MM.1S (cell line): ENCODE results near the gene ZNF473.

ENCODE experiments used
- DNase-seq: peaks from one replicate; pipeline ENCODE4 v3.0.0-alpha.2; 2015
- H2AFZ ChIP-seq: fragments of 300-600 bp; sonication (generic); 2 replicates; pipeline ENCODE4 v1.6.0; 2016; ENCODE audit warnings: antibody characterized with exemption, low read length
- H3F3A ChIP-seq: fragments of 300-600 bp; sonication (generic); 2 replicates; pipeline ENCODE4 v1.6.1; 2016; ENCODE audit warnings: mild to moderate bottlenecking, antibody characterized with exemption, low read length, moderate library complexity, mixed read lengths; ENCODE audit not compliant: insufficient read depth
- H3K27ac ChIP-seq: fragments of 300-600 bp; sonication (generic); 2 replicates; pipeline ENCODE4 v1.5.1; 2016; ENCODE audit warnings: mild to moderate bottlenecking, low read length
- H3K27me3 ChIP-seq: fragments of 300-600 bp; sonication (generic); replicated peaks from 2 replicates; pipeline ENCODE4 v1.6.0; 2016; ENCODE audit warnings: low read length; ENCODE audit not compliant: insufficient read depth
- H3K36me3 ChIP-seq: fragments of 300-600 bp; sonication (generic); replicated peaks from 2 replicates; pipeline ENCODE4 v1.6.1; 2016; ENCODE audit warnings: mild to moderate bottlenecking, low read length, mixed read lengths; ENCODE audit not compliant: insufficient read depth
- H3K4me1 ChIP-seq: fragments of 300-600 bp; sonication (generic); 2 replicates; pipeline ENCODE4 v1.6.1; 2016; ENCODE audit warnings: low read length, mixed read lengths
- H3K4me2 ChIP-seq: fragments of 300-600 bp; sonication (generic); 2 replicates; pipeline ENCODE4 v1.6.0; 2016; ENCODE audit warnings: low read depth, low read length
- H3K4me3 ChIP-seq: fragments of 300-600 bp; sonication (generic); 2 replicates; pipeline ENCODE4 v1.5.1; 2016; ENCODE audit warnings: low read length, mixed read lengths
- H3K79me2 ChIP-seq: fragments of 300-600 bp; sonication (generic); 2 replicates; pipeline ENCODE4 v1.6.1; 2016; ENCODE audit warnings: mixed run types, low read length, mixed read lengths
- H3K9ac ChIP-seq: fragments of 300-600 bp; sonication (generic); 2 replicates; pipeline ENCODE4 v1.6.1; 2016; ENCODE audit warnings: low read length, mixed read lengths
- H3K9me2 ChIP-seq: fragments of 300-600 bp; sonication (generic); replicated peaks from 2 replicates; pipeline ENCODE4 v1.6.1; 2016; ENCODE audit warnings: mild to moderate bottlenecking, low read length, mixed read lengths; ENCODE audit not compliant: insufficient read depth
- H3K9me3 ChIP-seq: fragments of 300-600 bp; sonication (generic); replicated peaks from 2 replicates; pipeline ENCODE4 v1.6.1; 2016; ENCODE audit warnings: mild to moderate bottlenecking, low read length, mixed read lengths; ENCODE audit not compliant: insufficient read depth
- H4K20me1 ChIP-seq: fragments of 300-600 bp; sonication (generic); 2 replicates; pipeline ENCODE4 v1.6.1; 2016; ENCODE audit warnings: mild to moderate bottlenecking, low read length, moderate library complexity, mixed read lengths; ENCODE audit not compliant: insufficient read depth
- CTCF ChIP-seq: fragments of 300-600 bp; sonication (generic); IDR thresholded peaks from 2 replicates; pipeline ENCODE4 v1.5.1; 2016; ENCODE audit warnings: antibody characterized with exemption, low read length, mixed read lengths
- EZH2 ChIP-seq: fragments of 300-600 bp; sonication (generic); optimal IDR thresholded peaks from 2 replicates; pipeline ENCODE3; 2017; ENCODE audit warnings: low read depth, mild to moderate bottlenecking, antibody characterized with exemption, low read length, mixed read lengths
- EZH2phosphoT487 ChIP-seq: fragments of 300-600 bp; sonication (generic); IDR thresholded peaks from 2 replicates; pipeline ENCODE4 v1.6.1; 2018; ENCODE audit warnings: antibody characterized with exemption, low read length

Gene ZNF473

GRCh38 chr19:50039968-50040367, 14.2 kb downstream of the ZNF473 start:
- no peak overlapping the region for H3K27ac ChIP-seq
- H2AFZ ChIP-seq = no peak overlapping the region
- no peak overlapping the region for H3K4me3 ChIP-seq
- TF ChIP-seq EZH2 (no peak), CTCF (no peak), EZH2phosphoT487 (no peak)
- H3K9ac ChIP-seq = no peak overlapping the region
- H3K27me3 ChIP-seq = no peaks in the 10 kb centered on the region
- H3K36me3 ChIP-seq = peaks cover 30% of the 10 kb centered on the region; the same call in 1 of the 2 replicates
- no peaks in the 10 kb centered on the region for H4K20me1 ChIP-seq
- no peaks in the 10 kb centered on the region for H3K9me2 ChIP-seq
- H3K79me2 ChIP-seq = no peaks in the 10 kb centered on the region
- no peaks in the 10 kb centered on the region for H3K4me1 ChIP-seq
- DNase-seq = no peak
- H3K9me3 ChIP-seq = no peaks in the 10 kb centered on the region
- no peaks in the 10 kb centered on the region for H3F3A ChIP-seq
- no peak overlapping the region for H3K4me2 ChIP-seq

- no peak for DNase-seq
- Histone ChIP-seq H3K9me3 (no peaks in the 10 kb centered on the region), H3K27ac (no peak overlapping the region), H3K4me3 (no peak overlapping the region), H3K27me3 (no peaks in the 10 kb centered on the region), H4K20me1 (no peaks in the 10 kb centered on the region), H3K4me2 (no peak overlapping the region), H3K36me3 (peaks cover 40% of the 10 kb centered on the region), H2AFZ (no peak overlapping the region), H3K9me2 (no peaks in the 10 kb centered on the region), H3K9ac (no peak overlapping the region), H3K4me1 (no peaks in the 10 kb centered on the region), H3K79me2 (no peaks in the 10 kb centered on the region), H3F3A (no peaks in the 10 kb centered on the region)
- TF ChIP-seq CTCF = no peak
- no peak for TF ChIP-seq EZH2
- no peak for TF ChIP-seq EZH2phosphoT487
These were observed 15.2 kb downstream of the ZNF473 start for GRCh38 chr19:50040967-50041366.

GRCh38 chr19:50042363-50043024, 16.7 kb downstream of the ZNF473 start:
- H3K27ac ChIP-seq = no peak overlapping the region
- no peak overlapping the region for H3K9ac ChIP-seq
- no peak overlapping the region for H3K4me3 ChIP-seq
- H2AFZ ChIP-seq = no peak overlapping the region
- TF ChIP-seq EZH2phosphoT487 = no peak
- no peak for TF ChIP-seq CTCF
- H3K9me2 ChIP-seq = no peaks in the 10 kb centered on the region
- no peaks in the 10 kb centered on the region for H3K4me1 ChIP-seq
- peaks cover 42% of the 10 kb centered on the region for H3K36me3 ChIP-seq
- H3K4me2 ChIP-seq = no peak overlapping the region
- no peaks in the 10 kb centered on the region for H3K79me2 ChIP-seq
- no peaks in the 10 kb centered on the region for H4K20me1 ChIP-seq
- no peaks in the 10 kb centered on the region for H3K9me3 ChIP-seq
- DNase-seq = no peak
- no peaks in the 10 kb centered on the region for H3K27me3 ChIP-seq
- no peaks in the 10 kb centered on the region for H3F3A ChIP-seq
